Stomach smooth muscle (tissue), 2 donors: ENCODE measurements around the gene IRS1.
A peak's percentile ranks its signal among the peaks of the same experiment; 100 is the strongest.

Source experiments
- H3K27ac ChIP-seq: one replicate; pipeline ENCODE4 v1.7.0; 2013; ENCODE audit warnings: mild to moderate bottlenecking, low read length, inconsistent platforms
- H3K27me3 ChIP-seq, 2 donors: one replicate each; pipeline ENCODE4 v1.7.0; 2013; ENCODE audit warnings: low read length in 2 of 2; ENCODE audit not compliant: insufficient read depth in 2 of 2, control insufficient read depth in 1 of 2
- H3K36me3 ChIP-seq, 2 donors: one replicate each; pipeline ENCODE4 v1.7.0; 2013; ENCODE audit warnings: low read length in 2 of 2; ENCODE audit not compliant: control insufficient read depth in 2 of 2, insufficient read depth in 2 of 2
- H3K4me1 ChIP-seq: one replicate; pipeline ENCODE4 v1.7.0; 2013; ENCODE audit warnings: low read length; ENCODE audit not compliant: control insufficient read depth, insufficient read depth
- H3K4me3 ChIP-seq, 2 donors: one replicate each; pipeline ENCODE4 v1.7.0; 2013; ENCODE audit warnings: low read length in 2 of 2
- H3K9ac ChIP-seq, 2 donors: one replicate each; pipeline ENCODE4 v1.7.0; 2013; ENCODE audit warnings: low read length in 2 of 2, mild to moderate bottlenecking in 1 of 2
- H3K9me3 ChIP-seq, 2 donors: one replicate each; pipeline ENCODE4 v1.7.0; 2013; ENCODE audit warnings: low read length in 2 of 2; ENCODE audit not compliant: control insufficient read depth in 2 of 2
- donor health status: healthy.
- donor health status: Pancreatic carcinoma.

The IRS1 gene

DNA sequence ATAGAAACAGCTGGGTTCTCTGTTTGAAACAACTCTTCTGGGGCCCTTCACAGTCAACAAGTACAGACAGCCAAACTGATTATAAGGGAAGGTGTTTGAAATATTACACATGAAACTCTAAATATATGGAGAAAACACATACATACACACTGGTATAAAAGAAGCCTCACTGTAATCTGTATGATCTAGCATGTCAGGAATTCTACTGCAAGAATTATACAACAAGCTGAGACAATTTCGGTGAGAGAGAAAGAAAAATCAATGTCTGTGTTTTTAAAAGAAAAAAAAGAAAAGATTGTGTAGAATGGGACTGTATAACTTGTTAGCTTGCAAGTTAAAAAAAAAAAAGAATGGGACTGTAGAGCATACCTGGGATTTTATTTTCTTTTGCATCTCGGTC is 26.3 kb downstream of the IRS1 start:
- Histone ChIP-seq H3K27me3 (no peaks in the 10 kb centered on the region), H3K9ac (peak overlapping the region in 1 of 2 donors; percentile 10), H3K27ac (no peak overlapping the region), H3K9me3 (peaks cover 0 to 2% of the 10 kb centered on the region in 2 donors), H3K36me3 (peaks cover 3 to 9% of the 10 kb centered on the region in 2 donors), H3K4me1 (no peaks in the 10 kb centered on the region), H3K4me3 (no peak overlapping the region)

DNA sequence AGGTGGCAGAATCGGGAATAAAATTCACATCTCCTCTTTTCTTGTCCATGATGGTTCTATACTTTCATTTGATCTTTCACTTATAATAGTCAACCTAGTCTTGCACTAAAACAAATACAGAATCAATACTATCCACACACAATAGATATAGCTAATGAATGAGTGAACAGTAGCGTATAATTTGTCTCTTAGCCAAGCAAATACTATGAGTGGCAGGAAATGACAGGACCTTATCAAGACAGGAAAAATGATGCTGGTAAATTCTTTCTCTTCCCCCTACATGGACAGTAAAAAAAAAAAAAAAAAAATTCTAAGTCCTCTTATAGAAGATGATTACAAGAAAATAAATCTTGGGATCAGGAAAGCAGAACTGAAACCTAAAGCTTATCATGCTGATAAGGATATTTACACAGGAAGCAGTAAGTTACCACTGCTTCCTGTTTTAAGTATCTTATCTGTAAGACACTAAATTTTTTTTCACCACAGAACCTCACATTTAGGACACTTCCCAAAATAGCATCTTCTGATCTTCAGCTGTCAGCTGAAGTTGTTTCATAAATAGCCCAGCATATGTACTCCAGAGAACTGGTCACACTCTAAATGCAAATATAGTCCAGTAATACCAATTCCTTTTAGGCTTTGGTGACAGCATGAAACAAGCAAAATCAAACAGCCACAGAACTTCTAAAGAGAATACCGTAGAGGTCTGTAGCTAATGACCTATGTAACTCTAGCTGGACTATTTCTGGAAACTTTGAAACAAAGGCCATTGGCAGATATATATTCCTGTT is 27.0 kb downstream of the IRS1 start:
- H3K4me1 ChIP-seq = no peaks in the 10 kb centered on the region

DNA sequence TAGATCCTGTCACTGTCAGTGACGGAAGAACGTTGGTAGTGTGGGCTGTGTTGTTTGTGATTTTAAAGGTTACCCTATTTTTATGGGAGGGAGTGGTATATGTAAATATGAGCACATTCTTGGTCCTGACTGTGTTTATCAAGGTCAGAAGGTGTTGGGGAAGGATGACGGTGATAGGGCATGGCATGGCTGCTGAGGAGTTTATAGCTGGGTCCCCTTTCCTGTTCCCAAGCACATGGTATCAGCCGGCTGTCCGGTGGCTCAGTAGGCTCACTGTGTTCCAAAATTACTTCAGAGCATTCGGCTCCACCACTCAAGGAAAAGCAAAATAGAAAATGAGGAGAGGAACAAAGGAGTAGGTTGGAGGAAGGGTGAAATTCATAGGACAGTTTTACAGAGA is 28.6 kb downstream of the IRS1 start:
- no peaks in the 10 kb centered on the region for H3K4me1 ChIP-seq
- H3K27ac ChIP-seq = no peak overlapping the region
- no peaks in the 10 kb centered on the region for H3K27me3 ChIP-seq

More for the DNA sequence above, 27.0 kb downstream of the IRS1 start:
- Histone ChIP-seq H3K36me3 (peaks cover 3 to 9% of the 10 kb centered on the region in 2 donors), H3K9me3 (peaks cover 0 to 2% of the 10 kb centered on the region in 2 donors), H3K4me3 (peak overlapping the region in 1 of 2 donors; percentile 46), H3K27me3 (no peaks in the 10 kb centered on the region), H3K9ac (peak overlapping the region in 1 of 2 donors; percentile 10), H3K27ac (no peak overlapping the region)

DNA sequence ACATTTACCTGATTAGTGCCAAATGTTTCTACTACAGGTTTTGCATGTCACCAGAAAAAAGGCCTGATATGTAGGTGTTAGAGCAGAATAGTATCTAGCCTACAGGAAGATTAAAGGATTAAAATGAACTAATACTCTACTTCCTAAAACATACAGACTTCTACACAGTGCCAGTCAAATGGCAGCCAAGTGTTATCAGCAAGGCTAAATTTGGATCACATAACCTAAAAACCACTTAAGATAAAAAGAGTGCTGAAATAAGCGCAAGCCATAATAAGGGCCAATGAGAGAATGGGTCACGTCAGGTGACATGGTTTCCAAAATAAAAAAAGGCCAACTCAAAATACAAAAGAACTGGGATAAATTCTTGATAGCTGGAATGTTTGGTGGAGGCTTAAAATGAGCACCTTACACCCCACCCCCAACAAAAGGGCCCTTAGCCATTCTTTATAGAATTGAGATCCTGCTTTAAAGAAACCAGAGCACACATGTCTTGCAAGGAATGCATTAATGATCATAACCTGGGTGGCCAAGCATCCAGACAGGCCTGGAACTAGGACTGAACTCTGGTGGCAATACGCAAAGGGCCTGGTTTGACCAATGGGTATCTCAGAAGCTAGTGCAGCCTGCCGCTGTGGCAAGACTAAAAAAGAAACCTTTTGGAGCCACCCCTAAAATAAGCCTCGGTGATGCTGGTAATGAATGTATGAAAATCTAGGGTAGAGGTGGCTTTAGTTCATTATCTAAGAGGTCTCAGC is 32.4 kb downstream of the IRS1 start:
- peaks cover 6% of the 10 kb centered on the region for H3K4me1 ChIP-seq
- H3K27ac ChIP-seq = no peak overlapping the region
- H3K27me3 ChIP-seq = no peaks in the 10 kb centered on the region
- H3K36me3 ChIP-seq = no peaks in the 10 kb centered on the region
- no peaks in the 10 kb centered on the region for H3K9me3 ChIP-seq
- no peak overlapping the region for H3K9ac ChIP-seq
- no peak overlapping the region for H3K4me3 ChIP-seq

More for the DNA sequence above, 28.6 kb downstream of the IRS1 start:
- H3K9me3 ChIP-seq = peaks cover 0 to 2% of the 10 kb centered on the region in 2 donors
- H3K36me3 ChIP-seq = peaks cover 3 to 9% of the 10 kb centered on the region in 2 donors
- H3K9ac ChIP-seq = no peak overlapping the region
- no peak overlapping the region for H3K4me3 ChIP-seq

DNA sequence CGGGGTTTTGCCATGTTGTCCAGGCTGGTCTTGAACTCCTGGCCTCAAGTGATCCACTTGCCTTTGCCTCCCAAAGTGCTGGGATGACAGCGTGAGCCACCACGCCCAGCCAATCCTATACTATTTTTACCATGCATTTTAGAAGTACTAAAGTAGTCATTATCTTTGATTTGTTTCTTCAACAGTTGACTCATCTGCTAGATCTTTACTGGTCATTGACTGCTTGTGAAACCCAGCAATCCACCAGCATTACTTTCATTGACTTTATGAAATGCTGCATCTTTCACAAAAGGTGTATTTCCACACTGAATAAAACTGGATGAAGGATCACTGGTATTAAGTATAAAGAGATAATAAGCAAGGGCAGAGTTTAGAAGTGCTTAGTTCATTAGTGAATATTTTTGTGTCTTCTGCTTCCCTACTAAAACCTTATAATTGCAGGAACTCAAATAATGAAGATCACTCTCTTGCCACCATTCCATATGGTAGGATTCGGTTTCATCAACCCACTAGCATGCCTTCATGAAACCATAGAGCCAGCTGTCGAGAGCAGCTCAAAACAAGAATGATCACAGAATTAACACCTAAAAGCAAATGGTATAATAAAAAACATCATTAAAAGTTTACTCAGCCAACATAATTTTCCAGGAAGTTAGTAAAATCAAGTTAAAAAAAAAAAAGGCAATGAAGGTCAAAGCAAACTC is 33.1 kb downstream of the IRS1 start:
- Histone ChIP-seq H3K4me3 (no peak overlapping the region), H3K36me3 (no peaks in the 10 kb centered on the region), H3K27ac (no peak overlapping the region), H3K9me3 (no peaks in the 10 kb centered on the region), H3K27me3 (no peaks in the 10 kb centered on the region), H3K4me1 (peaks cover 6% of the 10 kb centered on the region), H3K9ac (no peak overlapping the region)

DNA sequence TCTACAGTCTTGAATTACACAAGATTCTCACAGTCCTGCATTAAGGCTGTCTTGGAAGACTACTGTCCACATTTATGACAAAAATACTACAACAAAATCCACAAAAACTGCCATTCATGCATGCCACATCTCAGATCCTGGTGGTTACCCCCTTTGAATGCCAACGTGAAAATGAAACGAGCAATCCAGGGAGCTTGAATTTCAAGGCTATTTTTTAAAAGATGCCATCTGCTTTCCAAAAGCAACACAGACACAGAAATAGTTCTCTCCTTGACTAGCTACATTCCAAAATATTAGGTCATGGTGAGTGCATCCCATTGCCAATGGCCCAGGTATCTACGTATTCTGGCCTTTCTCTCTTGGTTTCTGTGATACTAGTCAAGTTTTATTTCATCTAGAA is 36.3 kb downstream of the IRS1 start:
- no peak overlapping the region for H3K9ac ChIP-seq
- H3K27ac ChIP-seq = no peak overlapping the region
- H3K27me3 ChIP-seq = no peaks in the 10 kb centered on the region
- H3K4me3 ChIP-seq = no peak overlapping the region
- H3K9me3 ChIP-seq = no peaks in the 10 kb centered on the region
- no peaks in the 10 kb centered on the region for H3K36me3 ChIP-seq
- H3K4me1 ChIP-seq = peaks cover 11% of the 10 kb centered on the region

DNA sequence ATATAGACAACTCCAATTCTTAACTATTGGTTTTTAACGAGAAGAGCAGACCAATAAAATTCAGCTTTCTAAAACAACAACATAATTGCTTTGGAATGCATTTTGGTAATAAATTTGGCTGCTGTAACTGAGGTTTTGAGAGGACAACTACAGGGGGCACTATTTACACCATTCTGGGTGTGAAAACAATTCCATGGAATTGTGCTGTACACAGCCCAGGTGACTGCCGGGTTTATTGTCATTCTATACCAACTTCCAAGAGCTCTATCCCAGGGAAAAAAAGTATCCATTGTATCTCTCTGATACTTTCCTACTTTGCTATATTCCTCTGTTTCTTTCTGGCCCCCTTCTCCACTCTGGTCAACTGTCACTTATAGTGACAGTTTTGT is 38.4 kb downstream of the IRS1 start:
- no peak overlapping the region for H3K9ac ChIP-seq
- H3K36me3 ChIP-seq = no peaks in the 10 kb centered on the region
- H3K4me3 ChIP-seq = no peak overlapping the region
- no peaks in the 10 kb centered on the region for H3K27me3 ChIP-seq
- no peaks in the 10 kb centered on the region for H3K9me3 ChIP-seq
- peaks cover 11% of the 10 kb centered on the region for H3K4me1 ChIP-seq
- H3K27ac ChIP-seq = no peak overlapping the region

DNA sequence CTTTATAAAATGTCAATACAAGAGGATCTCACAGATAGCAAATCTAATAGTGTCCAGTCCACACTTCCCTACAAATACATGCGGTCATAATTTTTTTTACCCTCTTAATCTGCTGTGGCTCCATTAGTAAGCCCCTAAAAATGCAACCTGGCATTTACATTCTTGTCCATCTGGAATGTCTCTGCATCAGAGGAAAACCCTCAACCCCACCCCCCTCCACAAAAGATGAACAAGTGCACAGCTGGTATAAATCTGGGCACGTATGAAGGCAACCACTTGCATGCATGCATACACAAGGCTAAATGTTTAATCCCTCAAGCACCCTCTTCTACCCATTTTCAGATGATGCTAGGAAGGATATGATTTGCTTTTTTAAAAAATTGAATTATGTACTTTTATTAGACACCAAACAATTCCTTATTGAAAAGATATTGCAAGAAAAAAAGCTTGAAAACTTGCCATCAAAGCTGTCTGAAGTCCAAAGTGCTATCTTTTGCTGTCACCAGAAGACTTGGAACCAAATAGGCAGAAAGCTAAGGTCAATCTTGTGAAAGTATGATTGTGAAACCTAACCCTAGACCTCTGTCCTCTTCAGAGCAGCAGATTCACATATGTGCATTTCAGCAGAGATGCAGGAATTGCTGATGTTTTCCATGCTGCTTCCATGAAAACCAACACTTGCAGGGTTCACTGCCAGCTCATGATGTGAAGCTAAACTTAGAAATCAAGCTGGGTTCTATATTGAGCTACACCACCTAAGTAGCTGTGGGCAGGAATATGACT is 39.0 kb downstream of the IRS1 start:
- Histone ChIP-seq H3K27ac (no peak overlapping the region), H3K36me3 (no peaks in the 10 kb centered on the region), H3K4me3 (no peak overlapping the region), H3K9ac (no peak overlapping the region), H3K9me3 (no peaks in the 10 kb centered on the region), H3K4me1 (peaks cover 17% of the 10 kb centered on the region), H3K27me3 (no peaks in the 10 kb centered on the region)

DNA sequence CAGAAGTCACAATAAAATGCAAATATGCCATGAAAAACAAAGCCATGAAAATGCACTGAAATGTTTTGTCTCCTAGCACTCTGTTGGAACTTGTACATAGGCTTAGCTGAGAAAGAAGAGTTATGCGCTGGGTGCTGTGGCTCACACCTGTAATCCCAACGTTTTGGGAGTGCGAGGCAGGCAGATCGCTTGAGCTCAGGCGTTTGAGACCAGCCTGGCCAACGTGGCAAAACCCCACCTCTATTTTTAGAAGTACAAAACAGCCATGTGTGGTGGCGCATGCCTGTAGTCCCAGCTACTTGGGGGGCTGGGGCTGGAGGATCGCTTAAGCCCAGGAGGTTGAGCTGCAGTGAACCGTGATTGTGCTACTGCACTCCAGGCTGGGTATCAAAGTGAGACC is 39.9 kb downstream of the IRS1 start:
- no peak overlapping the region for H3K27ac ChIP-seq
- peaks cover 18% of the 10 kb centered on the region for H3K4me1 ChIP-seq
- no peak overlapping the region for H3K4me3 ChIP-seq
- H3K36me3 ChIP-seq = no peaks in the 10 kb centered on the region
- no peaks in the 10 kb centered on the region for H3K9me3 ChIP-seq
- H3K27me3 ChIP-seq = no peaks in the 10 kb centered on the region
- no peak overlapping the region for H3K9ac ChIP-seq

DNA sequence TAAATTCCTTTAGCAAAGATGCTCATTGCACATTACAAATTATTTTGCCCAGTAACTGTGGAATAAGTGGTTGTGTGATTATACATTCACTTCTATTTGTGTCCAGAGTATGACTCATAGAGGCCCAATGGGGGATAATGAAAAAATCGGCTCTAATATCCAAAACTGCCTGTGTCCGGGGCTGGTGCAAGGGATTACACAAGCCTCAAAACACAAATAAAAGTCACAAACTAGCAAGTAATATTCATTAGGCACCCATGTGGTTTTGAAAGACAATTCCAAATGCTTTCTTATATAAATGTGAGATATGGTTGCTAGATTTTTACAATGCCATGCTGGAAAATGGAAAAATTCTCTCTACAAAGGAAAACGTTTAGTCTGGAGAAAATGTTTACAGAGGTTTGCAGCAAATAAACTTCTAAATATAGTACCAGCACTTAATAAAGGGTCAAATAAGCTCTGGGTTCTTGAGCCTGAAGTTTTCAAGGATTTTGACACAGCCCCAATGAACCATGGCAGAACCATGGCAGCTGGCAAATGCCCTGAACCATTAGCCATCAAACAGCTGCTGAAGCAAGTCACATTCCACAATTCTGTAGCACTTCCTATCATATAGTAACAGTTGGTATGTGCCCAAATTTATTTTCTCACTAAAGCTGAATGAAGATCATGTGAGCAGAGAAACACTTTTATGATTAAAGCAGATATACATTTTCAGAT is 40.5 kb downstream of the IRS1 start:
- Histone ChIP-seq H3K27me3 (no peaks in the 10 kb centered on the region), H3K4me1 (peaks cover 18% of the 10 kb centered on the region), H3K36me3 (no peaks in the 10 kb centered on the region), H3K27ac (no peak overlapping the region), H3K4me3 (no peak overlapping the region), H3K9me3 (no peaks in the 10 kb centered on the region), H3K9ac (no peak overlapping the region)
